Right renal cortex interstitium (tissue), 3 donors: ENCODE measurements around the gene BLTP1. TPM values are rescaled to one million over a fixed set of nuclear protein-coding genes. Genes with fewer than 3 reads are reported as not detected.
"Not testable (repeated sequence)": the region's sequence is repeated elsewhere in the genome, so short reads cannot be mapped to it uniquely, and the experiment has no call there.

Source experiments
- DNase-seq, 3 donors: peaks; one replicate each; pipeline ENCODE4 v3.0.0-alpha.2; 2013; ENCODE audit warnings: low read depth in 3 of 3, low spot score in 2 of 3
- polyA plus RNA-seq, 3 donors: library from polyadenylated mRNA; unstranded; fragments of 120-200 nt; gene quantifications; one replicate each; pipeline ENCODE4 v1.2.1, GENCODE V29; 2013; ENCODE audit not compliant: insufficient read length in 3 of 3

Gene BLTP1, protein sequence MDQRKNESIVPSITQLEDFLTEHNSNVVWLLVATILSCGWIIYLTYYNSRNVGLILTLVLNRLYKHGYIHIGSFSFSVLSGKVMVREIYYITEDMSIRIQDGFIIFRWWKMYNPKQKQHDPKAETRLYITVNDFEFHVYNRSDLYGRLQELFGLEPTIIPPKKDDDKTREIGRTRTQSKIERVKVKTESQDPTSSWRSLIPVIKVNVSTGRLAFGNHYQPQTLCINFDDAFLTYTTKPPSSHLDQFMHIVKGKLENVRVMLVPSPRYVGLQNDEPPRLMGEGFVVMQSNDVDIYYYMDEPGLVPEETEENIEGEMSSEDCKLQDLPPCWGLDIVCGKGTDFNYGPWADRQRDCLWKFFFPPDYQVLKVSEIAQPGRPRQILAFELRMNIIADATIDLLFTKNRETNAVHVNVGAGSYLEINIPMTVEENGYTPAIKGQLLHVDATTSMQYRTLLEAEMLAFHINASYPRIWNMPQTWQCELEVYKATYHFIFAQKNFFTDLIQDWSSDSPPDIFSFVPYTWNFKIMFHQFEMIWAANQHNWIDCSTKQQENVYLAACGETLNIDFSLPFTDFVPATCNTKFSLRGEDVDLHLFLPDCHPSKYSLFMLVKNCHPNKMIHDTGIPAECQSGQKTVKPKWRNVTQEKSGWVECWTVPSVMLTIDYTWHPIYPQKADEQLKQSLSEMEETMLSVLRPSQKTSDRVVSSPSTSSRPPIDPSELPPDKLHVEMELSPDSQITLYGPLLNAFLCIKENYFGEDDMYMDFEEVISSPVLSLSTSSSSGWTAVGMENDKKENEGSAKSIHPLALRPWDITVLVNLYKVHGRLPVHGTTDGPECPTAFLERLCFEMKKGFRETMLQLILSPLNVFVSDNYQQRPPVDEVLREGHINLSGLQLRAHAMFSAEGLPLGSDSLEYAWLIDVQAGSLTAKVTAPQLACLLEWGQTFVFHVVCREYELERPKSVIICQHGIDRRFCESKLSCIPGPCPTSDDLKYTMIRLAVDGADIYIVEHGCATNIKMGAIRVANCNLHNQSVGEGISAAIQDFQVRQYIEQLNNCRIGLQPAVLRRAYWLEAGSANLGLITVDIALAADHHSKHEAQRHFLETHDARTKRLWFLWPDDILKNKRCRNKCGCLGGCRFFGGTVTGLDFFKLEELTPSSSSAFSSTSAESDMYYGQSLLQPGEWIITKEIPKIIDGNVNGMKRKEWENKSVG (N-terminal part only)
- polyA plus RNA-seq = 10 to 100 TPM; 78.1 to 89.6 (median 88.2) TPM

DNA sequence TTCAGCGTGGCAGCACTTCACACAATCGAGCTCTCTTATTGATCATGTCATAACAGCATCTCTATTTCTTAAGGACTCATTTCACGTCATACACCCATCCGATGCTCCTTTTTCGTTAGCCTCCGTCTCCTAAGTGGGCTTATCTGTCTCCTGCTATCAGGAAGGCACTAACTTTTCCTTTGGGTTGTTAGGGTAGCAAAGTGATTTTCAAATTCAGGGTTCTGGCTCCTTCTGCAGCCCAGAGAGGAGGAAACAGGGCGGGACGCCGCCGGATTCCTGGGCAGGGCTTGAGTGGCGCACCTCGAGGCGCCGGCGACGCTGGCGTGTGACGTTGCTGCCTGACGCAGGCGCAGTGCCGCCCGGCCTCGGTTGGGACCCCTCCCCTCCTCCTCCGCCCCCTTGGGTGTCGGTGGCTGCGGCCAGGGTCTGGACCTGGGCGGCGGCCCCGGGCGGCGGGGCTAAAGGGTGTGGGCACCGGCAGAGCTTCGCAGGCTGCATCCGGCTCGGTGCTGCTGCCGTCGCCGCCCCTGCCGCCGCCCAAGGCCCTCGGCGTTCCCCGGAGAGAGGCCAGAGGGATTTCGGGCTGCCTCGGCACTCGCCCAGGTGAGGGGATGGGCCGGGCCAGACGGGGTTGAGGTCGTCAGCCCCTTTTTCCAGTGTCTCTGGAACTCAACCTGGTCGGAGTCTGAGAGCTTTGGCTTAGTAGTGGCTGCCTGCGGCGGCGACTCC is at the start of gene BLTP1:
Gene BLTP1 (plus strand): TSS at position 350 of the 729 bp plus-strand sequence. CDS start 18,317 bp downstream, outside the sequence.
- DNase-seq = peak; percentile 72 to 80 (median 80)

DNA sequence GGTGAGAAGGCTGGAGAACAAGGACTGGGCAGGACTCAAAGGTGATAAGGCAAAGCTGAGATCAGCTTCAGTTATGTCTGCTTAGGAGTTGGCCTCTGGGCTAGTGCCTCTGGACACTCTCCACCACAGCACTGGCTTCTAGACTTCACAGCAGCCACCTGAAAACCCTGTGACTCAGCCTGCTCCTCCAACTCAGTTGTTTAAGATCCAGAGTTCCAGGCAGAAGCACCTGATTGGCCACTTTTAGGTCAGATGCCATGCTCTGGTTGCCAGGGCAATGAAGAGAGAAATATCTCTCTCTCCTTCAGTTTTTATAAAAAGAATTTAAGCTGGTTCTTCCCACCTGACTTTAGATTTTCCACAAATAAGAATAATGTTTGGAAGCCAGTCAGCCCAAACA is 47.9 kb upstream of the BLTP1 start:
- DNase-seq = no peak

DNA sequence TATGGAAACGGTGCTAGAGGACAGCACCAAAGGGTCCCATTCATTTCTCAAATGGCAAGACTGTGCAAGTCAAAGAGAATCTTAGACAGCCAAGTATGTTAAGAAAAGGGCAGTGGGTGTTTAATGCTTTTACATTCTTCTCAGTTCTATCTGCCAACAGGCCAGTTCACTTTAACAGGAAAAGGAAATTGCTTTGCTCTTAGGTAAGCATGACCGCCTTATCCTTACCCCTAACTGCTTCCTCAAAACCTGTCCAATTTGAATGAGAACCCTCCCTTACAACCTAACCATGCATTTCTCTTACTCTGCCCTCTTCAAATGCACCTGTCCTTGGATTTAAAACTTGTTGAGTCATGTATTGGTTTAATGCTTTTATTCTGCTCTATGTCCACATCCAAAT is 44.5 kb upstream of the BLTP1 start:
- DNase-seq = no peak

DNA sequence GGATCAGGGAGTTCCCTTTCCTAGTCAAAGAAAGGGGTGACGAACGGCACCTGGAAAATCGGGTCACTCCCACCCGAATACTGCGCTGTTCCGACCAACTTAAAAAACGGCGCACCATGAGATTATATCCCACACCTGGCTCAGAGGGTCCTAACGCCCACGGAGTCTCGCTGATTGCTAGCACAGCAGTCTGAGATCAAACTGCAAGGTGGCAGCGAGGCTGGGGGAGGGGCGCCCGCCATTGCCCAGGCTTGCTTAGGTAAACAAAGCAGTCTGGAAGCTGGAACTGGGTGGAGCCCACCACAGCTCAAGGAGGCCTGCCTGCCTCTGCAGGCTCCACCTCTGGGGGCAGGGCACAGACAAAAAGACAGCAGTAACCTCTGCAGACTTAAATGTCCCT is 41.8 kb upstream of the BLTP1 start:
- not testable (repeated sequence) for DNase-seq

DNA sequence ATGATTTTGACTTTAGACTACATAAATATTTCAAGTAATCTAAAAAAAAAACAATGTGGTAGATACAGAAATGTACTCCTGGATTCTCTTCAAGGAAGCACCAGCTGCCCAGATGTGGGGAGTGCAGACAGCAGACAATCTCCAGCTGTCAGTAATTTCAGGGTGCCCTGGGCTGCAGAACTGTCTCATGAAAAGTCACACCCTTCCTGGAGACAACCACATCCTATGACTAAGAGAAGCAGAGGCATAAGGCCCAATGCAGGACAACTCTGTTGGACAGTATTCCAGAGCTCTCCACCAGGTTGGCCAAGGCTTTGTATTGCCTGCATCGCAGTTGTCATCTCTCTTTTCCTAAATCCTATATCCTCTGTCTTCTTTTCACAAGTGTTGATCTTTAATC is 34.4 kb upstream of the BLTP1 start:
- DNase-seq = no peak

DNA sequence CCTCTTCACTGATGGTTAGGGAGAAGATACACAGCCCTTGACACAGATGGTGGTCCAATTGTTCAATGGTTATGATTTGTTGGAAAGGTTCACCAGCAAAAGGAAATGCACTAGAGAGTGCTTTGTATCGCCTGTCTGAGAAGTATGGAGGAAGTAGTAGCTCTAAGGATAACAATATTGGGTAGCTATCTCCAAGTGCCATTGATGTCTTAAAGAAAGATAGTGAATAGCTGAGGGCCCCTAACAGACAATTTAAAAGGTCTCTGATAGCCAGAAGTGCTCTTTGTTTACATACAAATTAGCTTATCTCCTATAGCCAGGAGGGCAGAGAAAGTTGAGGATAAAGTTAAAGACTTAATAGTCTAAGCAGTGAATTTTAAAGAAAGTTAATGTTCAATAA is 33.9 kb upstream of the BLTP1 start:
- DNase-seq = no peak

DNA sequence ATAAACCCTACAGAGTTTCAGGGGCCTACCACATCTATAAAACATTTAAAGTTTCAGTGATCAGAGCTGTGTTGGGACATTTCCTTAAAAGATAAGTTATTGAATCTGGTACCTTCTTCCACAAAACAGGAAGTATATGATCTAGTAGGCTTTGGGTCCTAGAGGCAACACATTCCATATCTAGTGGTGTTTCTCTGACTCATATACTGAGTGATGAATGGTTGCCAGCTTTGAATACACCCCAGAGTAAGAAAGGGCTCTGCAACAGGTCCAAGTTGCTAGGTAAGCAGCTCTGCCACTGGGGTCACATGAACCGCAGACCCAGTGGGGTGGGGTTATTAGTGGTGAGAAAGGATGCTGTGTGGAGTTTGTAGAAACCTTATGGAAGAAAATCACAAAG is 32.4 kb upstream of the BLTP1 start:
- DNase-seq = no peak

DNA sequence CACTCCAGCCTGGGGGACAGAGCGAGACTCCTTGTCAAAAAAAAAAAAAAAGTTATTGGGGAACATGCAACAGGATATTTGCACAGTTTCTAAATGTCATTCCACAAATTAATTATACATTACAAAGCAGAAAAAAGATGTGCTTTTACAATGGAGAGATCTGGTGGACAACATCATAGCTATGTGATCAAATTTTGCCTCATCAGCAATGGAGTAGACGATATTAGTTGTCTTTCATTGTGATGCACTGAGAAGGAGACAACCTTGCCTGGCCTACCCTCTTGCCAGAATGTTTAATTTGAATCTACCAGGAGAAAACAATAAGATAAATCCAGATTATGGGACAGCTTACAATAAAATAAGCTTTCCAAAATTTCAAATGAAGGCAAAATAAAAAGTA is 30.5 kb upstream of the BLTP1 start:
- no peak for DNase-seq

DNA sequence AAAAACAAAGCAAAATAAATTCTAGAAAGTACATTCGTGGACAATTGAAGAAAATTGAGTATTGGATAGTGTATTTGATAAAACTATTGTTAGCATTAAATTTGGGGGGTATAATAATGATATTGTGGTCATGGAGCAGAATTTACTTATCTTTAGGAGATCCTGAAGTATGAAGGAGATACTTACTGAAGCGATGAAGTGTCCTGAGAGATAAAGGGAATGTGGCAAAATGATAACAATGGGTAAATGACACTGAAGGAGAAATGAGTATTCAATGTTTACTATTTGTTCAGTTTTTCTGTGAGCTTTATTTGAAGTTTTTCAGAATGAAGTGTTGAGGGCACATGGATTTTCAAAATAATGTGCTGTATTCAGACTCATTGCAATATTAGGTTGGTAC is 30.0 kb upstream of the BLTP1 start:
- no peak for DNase-seq

DNA sequence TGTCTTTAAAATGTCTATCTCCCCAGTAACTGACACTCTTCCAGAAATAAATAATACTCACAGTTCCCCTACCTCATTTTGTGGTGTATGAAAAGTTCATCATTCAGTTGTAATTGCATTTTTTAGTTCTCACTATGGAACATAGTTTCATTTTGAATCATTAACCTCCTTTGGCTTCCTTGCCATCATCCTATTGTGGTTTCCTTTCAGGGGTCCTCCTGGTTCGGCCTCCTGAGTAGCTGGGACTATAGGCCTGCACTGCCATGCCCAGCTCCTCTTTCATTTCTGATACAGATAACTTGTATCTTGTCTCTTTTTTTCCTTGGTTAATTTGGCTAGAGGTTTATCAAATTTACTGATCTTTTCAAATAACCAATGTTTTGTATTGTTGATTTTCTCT is 23.1 kb upstream of the BLTP1 start:
- no peak for DNase-seq

DNA sequence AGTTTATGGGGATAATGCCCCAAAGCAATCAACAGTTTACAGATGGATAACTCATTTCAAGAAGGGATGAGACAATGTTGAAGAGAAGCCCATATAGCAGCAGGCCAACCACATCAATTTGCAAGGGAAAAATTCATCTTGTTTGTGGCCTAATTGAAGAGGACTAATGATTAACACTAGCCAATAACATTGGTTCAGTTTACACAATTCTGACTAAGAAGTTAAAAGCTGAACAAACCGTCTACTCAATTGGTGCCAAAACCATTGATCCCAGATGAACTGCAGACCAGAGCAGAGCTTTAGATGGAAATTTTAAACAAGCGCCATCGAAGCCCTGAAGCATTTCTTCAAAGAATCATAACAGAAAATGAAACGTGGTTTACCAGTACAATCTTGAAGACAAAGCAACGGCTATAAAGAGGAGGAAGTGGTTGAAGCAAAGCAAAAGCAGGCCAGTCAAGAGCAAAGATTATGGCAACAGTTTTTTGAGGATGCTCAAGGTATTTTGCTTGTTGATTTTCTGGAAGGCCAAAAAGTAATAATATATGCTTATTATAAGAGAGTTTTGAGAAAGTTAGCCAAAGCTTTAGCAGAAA is 20.5 kb upstream of the BLTP1 start:
- no peak for DNase-seq

DNA sequence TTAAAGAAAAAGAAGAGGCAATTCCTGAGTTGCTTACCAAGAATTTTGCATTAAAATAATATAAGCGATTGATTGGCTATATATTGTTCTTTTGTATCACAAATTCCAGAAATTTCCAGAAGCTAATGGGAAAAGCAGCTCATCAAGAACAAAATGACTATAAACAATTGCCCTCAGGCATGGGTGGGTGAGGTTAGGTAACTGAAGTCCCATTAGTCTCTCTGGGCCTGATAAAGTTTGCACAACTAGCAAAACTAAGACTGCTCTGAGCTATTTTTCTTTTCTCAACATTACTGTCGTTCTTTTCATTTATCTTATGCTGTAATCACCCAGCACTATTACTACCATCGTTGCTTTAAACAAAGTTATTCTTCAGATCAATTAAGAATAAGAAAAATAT is 19.2 kb upstream of the BLTP1 start:
- DNase-seq = no peak

DNA sequence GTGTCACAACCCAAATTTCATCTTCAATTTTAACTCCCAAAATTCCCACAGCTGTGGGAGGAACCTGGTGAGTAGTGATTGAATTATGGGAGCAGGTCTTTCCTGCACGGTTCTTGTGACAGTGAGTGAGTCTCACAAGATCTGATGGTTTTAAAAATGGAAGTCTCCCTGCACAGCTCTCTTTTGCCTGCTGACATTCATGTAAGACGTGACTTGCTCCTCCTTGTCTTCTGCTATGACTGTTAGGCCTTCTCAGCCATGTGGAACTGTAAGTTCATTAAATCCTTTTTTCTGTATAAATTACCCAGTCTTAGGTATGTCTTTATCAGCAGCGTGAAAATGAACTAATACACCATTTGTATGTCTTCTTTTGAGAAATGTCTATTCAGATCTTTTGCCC is 13.0 kb upstream of the BLTP1 start:
- no peak for DNase-seq

DNA sequence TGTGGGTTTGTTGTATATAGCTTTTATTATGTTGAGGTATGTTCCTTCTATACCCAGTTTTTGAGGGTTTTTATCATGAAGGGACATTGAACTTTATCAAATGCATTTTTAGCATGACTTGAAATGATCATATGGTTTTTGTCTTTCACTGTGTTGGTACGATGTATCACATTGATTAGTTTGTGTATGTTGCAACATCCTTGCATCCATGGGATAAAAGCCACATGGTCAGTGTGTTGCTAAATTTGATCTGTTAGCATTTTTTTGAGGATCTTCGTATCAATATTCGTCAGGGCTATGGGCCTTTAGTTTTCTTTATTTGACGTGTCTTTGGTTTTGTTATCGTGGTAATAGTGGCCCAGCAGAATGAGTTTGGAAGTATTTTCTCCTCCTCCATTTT is 11.3 kb upstream of the BLTP1 start:
- DNase-seq = no peak

DNA sequence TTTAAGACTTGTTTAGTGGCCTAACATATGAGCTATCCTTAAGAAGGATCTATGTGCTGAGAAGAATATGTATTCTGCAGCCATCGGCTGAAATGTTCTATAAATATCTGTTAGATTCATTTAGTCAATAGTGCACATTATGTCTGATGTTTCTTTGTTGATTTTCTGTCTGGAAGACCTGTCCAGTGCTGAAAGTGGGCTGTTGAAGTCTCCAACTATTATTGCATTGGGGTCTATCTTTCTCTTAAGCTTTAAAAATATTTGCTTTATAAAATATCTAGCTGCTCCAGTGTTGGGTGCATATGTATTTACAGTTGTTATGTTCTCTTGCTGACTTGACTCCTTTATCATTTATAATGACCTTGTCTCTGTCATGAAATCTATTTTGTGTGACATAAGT is 9.4 kb upstream of the BLTP1 start:
- DNase-seq = no peak

DNA sequence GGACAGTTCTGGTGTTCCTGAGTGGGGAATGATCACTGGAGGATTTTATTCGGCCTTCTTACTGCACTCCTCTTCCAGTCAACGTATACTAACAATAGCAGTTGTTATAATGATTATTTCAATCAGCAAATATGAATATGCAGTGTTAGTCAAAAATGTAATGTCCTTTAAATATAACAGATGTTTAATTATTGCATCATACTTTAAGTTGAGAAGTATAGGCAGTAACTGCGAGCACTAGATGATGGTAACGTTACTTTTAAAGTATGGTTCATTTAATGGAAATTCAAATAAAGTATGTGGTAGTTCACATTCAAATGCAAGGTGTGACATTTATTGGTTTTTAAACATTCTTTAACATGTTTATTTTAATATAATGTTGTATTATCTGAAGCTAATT is 5.5 kb upstream of the BLTP1 start:
- no peak for DNase-seq

DNA sequence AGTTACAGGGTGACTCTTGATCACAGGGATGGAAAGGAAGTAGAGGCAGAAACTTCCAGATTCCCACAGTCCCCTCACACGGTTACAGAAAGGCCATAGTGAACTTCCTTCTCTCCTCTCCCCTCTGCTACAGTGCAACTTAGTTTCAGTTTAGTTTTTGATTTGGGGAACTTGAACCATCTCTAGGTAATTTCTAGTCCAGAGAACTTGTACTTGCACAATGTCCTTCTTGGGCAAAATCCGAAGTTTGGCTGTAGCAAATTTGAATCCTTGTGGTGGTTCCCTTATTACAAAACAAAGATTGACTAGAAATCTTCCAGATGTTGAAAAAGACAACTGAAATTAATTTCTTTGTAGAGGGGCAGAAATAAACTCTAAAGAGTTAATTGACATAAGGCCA is 1.2 kb upstream of the BLTP1 start:
- no peak for DNase-seq

DNA sequence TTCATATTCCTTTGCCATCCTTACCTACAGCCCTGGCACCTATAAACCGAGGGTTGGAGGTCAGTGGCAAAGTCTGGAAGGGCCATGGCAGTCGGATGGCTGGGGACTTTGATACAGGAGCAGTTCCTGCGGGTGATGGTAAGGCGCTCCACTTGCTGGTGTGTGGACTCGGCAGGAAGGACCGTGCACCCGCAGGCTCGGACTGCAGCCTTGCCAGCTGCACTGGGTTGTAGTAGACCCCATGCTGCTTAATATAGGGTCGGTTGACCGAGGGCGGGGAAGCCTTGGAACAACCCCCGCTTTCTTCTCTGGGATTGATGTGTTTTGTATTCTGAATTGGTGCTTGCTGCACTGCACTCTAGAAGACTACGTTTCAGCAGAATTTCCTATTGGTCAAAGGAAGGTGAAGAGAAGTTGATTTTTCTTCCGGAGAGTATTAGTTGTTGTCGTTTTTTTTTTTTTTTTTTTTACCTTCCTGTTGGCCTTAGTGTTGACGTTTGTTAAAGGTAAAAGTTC is 638 bp downstream of the BLTP1 start:
- peak; percentile 17 to 38 (median 21) for DNase-seq

DNA sequence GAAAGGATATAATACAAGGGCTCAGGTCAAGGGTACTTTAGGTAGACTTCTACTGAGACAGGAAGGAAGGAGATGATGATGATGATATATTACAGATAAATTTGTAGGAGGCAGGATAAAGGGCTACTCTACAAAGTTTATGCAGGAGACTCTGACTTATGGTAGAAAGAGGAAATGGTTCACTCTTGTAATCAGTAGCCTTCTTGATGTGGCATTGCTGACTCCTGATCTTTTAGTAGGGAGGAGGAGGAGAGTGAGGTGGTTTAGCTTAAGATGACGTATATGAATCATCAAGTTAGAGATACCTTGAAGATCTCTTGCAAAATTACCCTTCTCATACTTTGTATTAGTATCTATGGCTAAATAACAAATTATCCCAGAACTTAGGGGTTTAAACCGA is 4.7 kb downstream of the BLTP1 start:
- no peak for DNase-seq

DNA sequence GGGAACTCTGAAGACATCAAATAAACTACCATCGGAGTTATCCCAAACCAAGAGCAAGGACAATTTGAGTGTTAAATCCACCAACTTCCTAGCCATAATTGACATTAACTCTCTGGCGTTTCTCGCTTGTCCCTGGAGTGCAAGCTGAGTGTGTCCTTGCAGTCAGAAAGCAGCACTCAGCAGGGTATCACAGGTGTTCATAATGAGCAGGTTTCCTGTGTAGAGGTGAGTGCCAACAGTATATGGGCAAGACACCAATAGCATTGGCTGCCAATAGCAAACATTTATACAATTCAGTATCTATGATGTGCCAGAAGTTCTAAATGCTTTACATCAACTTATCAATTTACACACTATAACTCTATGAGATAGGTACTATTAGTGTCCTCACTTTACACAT is 11.2 kb downstream of the BLTP1 start:
- no peak for DNase-seq
